ENCODE measurements around the gene NUDT15.

DNA sequence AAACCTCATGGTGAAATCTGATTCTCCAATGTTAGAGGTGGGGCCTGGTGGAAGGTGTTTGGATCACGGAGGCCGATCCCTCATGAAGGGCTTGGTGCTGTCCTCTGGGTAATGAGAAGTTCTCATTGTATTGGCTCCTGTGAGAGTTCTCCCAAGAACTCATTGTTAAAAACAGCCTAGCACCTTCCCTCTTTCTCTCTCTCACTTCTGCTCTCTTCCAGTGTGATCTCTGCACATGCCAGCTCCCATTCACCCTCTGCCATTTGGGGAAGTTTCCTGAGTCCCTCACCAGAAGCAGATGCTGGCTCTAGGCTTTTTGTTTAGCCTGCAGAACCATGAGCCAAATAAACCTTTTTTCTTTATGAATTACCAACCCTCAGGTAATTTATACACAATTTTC, 33.3 kb upstream of the NUDT15 start:
- TF ChIP-seq, protein P1, sequence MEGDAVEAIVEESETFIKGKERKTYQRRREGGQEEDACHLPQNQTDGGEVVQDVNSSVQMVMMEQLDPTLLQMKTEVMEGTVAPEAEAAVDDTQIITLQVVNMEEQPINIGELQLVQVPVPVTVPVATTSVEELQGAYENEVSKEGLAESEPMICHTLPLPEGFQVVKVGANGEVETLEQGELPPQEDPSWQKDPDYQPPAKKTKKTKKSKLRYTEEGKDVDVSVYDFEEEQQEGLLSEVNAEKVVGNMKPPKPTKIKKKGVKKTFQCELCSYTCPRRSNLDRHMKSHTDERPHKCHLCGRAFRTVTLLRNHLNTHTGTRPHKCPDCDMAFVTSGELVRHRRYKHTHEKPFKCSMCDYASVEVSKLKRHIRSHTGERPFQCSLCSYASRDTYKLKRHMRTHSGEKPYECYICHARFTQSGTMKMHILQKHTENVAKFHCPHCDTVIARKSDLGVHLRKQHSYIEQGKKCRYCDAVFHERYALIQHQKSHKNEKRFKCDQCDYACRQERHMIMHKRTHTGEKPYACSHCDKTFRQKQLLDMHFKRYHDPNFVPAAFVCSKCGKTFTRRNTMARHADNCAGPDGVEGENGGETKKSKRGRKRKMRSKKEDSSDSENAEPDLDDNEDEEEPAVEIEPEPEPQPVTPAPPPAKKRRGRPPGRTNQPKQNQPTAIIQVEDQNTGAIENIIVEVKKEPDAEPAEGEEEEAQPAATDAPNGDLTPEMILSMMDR (conservative IDR thresholded peaks at IDR 0.05; ENCODE audit: low read length): no peak
- TF ChIP-seq EZH2phosphoT487 (IDR thresholded peaks at IDR 0.05; ENCODE audit: borderline replicate concordance, low read depth, low read length): no peak

Data from OCI-LY7 (cell line).